GM12892 (cell line): Measurements from ENCODE around the gene KRTAP5-6.

ENCODE experiments used
- POLR2A ChIP-seq: IDR thresholded peaks from 2 replicates; pipeline ENCODE4 v1.6.1; 2011; ENCODE audit warnings: low read depth, low read length, control low read depth
- TAF1 ChIP-seq: IDR thresholded peaks from 2 replicates; pipeline ENCODE4 v1.6.1; 2011; ENCODE audit warnings: low read depth, mild to moderate bottlenecking, control low read depth, low read length, borderline replicate concordance

GRCh38 chr11:1735271-1735670 is 38.3 kb downstream of the KRTAP5-6 start:
- TF ChIP-seq TAF1 (no peak), POLR2A (no peak)
